GM18867 (cell line): ENCODE results near the gene ECM2.

Experiments
- ATAC-seq: cut with Tn5 transposase; IDR thresholded peaks from one replicate; pipeline ENCODE4 v1.9.1; 2021; ENCODE audit warnings: mild to moderate bottlenecking, moderate library complexity; ENCODE audit not compliant: unreplicated experiment

ECM2 gene

DNA sequence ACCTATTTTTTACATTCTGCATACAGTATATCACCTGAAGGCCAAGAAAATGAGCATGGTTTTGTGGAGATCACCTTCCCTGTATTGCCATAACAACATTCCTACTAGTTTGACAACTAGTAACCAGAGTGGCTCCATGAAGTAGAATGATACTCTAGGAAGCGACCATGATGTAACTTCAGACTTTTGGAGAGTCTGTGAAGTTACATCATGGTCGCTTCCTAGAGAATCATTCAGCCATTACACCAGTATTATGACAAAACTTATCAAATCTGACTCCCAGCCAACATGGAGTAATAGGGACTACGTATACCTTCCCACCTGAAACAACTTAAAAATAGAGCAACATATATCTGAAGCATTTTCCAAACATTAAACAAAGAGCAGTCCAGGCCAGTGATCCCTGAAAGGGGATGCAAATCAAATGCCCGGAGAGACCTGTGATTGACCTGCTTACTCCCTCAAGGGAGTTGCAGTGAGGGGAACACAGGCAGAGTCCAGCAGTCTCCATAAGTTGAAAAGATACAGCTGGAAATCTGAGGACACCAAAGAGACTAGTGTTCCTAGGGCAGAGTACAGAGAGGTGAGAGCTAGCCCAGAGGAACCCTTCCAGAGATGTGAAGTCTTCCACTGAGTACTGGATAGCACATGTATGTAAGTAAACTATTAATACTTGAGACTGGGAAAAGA lies 7.8 kb downstream of the ECM2 start:
- ATAC-seq: no peak

DNA sequence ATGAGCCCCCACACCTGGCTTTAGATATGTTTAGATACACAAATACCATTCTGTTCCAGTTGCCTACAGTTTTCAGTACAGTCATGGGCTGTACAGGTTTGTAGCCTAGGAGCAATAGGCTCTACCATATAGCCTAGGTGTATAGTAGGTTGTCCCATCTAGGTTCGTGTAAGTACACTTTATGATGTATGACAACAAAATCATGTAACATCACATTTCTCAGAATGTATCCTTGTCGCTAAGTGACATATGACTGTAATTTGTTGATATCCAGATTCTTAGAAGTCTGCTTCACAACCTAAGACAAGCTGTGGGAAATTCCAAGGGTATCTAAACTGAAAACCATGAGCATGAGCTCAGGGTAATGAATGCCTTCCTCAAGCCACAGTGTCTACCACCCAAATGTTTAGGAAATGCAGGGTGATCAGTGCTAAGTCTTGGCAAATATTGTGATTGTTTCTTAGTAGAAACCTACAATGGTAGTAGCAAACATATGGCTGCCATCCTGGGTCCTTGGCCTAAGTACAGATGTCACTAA lies 8.4 kb downstream of the ECM2 start:
- no peak for ATAC-seq

DNA sequence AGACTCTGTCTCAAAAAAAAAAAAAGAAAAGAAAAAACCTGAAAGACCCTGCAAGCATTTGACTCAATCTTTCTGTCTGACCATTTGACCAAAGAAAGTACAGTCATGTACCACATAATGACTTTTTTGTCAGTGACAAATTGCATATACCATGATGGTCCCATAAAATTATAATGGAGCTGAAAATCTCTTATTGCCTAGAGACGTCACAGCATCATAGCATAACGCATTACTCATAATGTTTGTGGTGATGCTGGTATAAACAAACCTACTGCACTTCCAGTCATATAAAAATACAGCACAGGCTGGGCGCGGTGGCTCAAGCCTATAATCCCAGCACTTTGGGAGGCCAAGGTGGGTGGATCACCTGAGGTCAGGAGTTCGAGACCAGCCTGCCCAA lies 10.5 kb downstream of the ECM2 start:
- ATAC-seq: no peak

DNA sequence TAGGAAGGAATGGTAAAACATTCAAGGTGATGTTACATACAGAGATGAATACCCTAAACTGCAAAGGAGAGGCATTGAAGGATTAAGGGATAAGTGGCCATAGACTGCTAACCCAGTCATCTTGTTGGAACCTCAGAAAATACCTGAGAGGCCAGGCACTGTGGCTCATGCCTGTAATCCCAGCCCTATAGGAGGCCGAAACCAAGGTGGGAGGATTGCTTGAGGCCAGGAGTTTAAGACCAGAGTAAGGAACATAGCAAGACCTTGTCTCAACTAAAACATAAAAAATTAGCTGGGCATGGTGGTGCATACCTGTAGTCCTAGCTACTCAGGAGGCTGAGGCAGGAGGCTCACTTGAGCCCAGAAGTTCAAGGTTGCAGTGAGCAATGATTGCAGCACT lies 10.9 kb downstream of the ECM2 start:
- ATAC-seq: no peak

DNA sequence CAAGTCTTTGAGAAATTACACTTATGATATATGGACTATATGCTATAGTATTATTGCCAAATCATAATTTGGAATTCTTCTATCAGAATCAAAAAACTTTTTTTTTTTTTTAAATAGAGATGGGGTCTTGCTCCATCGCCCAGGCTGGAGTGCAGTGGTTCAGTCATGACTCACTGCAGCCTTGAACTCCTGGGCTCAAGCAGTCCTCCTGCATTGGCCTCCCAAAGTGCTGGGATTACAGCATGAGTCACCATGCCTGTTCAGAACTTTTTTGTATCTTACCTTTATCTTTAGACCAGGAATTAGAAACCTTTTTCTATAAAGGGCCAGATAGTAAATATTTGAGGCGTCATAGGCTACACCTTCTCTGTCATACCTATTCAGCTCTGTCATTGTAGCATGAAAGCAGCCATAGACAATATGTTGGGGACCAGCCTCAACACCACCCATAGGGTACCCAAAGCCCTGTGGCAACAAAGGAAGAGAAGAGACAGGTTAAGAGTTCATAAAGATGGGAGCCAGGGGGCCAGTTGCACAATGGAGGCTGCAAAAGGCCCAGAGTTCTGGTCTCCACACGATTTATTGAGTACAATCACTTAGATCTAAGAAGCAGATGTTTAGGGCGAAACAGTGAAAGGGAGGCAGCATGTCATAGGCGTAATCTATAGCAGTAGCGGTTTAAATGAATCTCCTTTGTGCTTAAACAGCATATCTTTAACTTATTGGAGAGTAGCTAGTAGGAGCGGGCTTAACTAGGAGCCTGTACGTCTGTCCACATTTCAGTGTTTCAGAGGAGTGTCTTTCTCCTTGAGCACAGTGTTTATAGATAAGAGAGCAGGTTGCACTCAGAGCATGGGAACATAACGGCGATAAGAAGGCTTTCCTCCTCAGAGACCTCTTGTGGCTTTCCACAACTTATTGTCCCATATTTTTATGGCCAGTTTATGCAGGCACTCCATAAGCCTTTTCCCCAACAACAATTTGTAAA lies 12.5 kb downstream of the ECM2 start:
- ATAC-seq: no peak

DNA sequence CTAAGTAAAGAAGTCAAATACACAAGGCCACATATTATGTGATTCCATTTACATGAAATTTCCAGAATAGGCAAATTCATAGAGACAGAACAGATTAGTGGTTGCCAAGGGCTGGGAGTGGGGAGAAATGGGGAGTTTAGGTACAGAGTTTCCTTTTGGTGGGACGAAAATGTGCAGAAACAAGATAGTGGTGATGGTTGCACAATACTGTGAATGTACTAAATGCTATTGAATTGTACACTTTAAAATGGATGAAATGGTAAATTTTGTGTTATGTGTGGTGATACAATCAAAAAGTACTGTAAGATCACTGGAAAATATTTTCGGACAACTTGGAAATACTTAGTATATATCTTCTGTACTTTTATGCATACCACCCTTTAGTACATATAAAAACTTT lies 15.0 kb downstream of the ECM2 start:
- ATAC-seq: no peak

DNA sequence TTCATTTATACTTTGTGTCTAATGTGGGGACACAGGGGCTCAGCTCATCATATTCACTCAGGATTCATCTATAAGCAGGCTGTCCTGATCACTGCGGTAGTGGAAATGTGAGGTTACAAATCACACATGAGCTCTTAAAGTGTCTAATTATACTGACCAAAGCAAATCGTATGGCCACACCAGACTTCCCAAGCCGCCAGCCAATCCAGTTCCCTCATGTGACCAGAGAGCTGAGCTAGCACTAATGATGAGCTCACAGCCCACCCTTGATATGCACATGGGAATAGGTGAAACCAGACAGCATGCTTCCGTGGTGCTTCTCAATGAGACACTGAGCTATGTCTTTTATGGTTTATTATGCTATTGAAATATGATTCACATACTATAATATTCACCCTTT lies 17.6 kb downstream of the ECM2 start:
- ATAC-seq: no peak

DNA sequence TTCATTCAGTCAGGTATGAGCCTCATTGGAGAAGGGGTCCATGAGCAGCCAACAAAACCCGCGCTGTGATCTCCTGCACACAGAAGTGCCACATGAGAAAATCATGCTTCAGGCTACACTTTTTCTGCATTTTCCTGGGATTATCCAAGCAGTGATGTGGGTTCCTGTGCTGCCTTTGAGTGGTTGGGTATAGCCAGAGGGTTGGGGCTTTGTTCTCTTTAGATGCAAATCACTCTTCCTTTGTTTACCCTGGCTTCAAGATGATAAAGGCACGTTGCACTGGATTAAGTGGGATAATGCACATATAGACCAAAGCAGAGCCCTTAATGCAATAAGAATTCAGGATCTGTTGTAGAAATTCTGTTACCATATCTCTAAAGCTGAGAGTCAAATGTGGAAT lies 18.7 kb downstream of the ECM2 start:
- ATAC-seq: no peak

DNA sequence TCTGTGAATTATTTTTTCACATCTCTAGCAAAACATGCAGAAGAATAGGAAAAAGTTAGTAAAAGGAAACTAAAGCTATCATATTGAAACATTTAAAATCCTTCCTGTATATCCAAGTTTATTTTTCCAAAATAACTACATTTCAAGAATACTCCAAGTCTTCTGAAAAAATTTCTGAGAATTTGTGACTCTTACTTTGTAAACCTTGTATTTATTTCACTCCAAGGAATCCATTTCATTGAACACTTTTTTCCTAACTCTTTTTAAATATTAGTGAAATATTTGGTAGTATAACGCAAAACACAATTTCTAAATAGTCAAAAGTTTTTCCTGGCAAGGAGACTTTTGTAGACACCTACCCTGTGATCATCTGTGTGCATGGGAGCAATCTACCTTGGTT lies 19.3 kb downstream of the ECM2 start:
- no peak for ATAC-seq

DNA sequence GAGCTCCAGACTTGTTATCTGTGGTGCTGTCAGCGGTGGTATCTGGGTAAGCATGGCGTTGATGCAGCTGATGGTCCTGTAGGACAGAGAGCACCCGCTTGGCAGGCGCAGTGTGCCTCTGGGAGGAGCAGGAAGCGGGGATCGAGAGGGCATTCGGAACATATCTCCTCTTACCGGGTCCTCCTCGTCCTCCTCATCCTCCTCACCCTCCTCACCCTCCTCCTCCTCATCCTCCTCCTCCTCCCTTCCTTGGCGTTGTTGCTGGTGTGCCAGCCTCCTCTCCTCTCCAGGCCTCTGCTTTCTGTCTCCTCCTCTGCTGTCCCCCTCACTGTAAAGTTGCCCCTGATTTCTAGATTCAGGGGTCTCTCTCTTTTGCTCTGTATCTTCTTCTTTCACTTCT lies 21.2 kb downstream of the ECM2 start:
- ATAC-seq: no peak

DNA sequence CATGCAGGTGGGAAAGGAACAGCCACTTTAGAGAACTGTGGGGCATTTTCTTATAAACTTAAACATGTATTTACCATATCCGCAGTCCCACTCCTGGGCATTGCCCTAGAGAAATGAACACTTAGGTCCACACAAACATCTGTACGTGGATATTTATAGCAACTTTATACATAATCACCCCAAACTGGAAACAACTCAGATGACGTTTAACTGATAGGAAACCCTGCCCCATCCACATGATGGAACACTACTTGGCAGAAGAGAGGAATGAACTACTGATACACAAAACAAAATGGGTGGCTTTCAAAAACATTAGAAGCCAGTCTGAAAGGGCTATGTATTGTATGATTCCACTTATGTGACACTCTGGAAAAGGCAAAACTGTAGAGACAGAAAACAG lies 22.4 kb downstream of the ECM2 start:
- no peak for ATAC-seq

DNA sequence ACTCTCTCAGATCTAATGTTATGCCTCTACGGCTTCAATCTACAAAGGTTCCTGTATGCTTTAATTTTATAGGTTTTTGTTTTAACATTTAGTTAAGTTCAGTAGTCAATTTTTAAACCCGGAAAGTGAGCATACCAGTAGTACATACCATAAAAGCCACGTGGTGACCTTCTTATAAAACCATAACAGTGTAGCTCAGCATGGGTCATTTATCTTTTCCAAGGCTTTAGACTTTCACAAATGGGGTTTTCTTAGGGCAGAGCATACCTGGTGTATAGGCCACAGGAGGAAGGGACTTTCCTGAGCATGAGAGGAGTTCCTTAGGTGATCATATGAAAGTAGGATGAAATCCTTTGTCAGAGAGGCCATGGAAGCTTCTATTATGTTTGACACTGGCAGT lies 23.2 kb downstream of the ECM2 start:
- no peak for ATAC-seq

DNA sequence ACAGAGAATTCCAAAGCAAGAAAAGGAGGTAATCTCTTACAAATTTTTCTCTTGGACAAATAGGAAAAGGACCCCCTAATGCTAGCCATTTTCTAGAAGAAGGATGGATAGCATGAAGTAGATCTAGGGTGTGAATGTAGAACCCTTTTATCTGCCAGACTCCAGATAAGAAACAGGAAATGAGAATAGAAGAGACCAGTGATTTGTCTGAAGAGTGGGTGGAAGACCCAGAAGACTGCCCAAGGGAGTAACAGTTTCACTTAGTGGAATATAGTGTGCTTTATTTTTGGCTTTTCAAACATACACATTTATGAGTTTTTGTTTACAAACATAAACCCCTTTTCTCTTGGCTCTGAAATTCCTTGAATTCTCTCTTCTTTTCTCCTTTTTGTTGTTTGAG lies 25.0 kb downstream of the ECM2 start:
- no peak for ATAC-seq

DNA sequence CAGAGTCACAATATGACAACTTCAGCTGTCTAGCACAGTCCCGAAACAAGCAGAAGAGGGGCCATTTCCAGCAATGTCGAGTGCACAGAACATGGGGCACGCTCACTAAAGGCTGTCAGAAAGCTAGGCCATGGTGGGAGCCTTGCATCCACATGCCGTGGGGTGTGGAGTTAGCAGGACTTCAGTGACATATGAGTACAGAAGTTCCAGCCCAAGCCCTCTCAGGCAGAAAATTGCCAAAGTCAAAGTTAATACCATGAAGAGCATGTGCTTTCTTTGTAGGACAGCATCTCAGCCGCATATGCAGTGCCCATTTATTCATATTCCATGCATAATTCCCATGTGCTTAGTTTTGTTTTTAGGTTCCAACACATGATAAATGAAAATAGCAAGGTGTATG lies 26.7 kb downstream of the ECM2 start:
- ATAC-seq: no peak

DNA sequence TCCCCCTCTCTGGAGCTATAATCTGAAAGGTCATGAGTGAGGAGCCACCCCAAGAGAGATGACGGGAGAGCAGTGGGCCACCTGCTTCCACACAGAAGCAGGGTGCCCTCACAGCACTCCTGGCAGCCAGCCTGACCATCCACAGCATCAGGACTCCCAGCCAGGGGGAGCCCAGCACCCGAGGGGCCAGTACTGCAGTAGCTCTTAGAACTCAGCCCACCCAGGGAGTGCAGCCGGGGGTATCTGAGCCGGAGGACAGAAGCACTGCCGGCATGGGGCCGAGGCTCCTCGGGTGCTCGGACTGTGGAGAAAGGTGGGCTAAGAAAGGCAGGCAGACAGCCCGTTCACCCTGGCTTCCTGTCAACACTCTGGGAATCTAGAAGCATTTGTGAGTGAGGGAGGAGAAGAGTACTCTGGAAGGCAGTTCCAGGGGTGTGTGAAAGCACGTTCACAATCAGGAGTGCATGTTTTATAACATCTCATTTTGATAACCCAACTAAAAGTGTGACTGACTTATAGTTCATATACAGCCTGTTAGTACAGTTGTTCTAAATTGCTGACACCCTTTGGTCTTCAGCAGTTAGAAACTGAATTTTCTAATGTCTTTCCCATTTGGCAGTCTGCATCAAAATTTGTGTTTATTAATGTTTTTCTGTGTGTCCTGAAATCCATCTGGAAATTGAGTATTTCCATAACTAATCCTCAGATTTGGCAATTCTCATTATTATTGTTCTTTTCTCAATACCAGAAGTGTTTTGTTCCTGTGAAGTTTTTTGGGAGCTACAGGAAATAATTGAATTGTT lies 27.6 kb downstream of the ECM2 start:
- ATAC-seq: no peak

DNA sequence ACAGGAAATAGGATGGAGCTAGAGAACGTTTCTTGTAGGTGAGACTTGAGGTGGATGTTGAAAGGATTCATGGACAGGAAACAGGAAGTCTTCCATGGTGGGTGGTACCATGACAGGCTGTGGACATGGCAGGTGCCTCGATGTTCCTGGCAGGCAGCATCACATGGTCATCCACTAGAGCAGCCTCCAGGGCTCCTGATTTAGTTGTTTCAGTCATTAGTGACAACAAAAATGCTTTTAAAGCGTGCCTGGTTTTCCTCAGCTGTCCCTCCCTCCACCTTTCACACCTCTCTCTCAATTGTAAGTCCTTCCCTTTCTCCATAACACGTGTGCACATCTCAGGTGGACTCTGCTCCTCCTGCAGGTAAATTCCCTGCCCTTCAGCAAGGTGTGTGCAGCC lies 28.3 kb downstream of the ECM2 start:
- ATAC-seq: no peak

DNA sequence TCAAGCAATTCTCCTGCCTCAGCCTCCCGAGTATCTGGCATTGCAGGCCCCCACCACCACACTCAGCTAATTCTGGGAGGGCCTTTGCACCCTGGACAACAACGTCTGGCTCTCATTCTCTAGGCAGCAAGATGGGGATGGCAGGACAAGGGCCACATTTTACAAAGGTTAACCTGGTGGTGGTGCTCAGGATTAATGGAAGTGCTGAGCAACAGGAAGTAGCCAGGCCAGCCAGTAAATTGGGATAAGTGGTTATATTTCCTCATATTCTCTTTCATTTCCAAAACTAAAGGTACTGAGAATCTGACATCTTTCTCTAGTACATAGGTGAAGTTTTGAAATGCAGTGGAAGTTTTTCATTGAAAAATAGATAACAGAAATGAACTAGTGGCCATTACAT lies 28.8 kb downstream of the ECM2 start:
- ATAC-seq: no peak

DNA sequence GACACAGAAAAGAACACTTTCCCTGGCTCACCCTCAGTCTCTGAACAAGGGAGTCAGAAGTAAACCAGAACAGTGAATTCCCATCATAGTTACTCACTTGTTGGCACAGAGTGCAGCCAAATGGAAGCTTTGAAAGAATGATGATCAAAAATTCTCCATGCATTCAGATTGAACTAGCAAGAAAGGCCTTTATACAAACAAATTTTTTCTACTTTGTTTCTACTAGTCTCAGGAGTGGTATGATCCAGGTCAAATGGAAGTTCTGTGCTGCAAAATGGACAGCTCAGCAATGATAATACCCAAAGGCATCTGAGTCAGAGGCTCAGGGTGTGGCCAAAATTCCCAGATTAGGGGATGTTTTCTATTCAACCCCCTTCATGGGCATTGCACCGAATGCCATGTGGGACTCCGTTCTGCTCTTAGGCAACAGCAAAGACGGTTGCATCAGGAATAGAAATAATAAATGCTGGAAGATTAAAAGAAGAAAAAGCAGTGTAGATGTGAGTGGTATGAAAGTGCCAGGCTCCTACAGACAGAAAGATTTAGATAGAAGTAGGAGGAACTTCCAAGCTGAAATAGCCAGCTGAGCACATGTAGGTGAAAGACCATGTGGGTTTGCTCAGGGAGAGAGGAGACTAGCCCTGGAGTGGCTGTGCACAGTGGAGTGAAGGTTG lies 29.5 kb downstream of the ECM2 start:
- no peak for ATAC-seq

DNA sequence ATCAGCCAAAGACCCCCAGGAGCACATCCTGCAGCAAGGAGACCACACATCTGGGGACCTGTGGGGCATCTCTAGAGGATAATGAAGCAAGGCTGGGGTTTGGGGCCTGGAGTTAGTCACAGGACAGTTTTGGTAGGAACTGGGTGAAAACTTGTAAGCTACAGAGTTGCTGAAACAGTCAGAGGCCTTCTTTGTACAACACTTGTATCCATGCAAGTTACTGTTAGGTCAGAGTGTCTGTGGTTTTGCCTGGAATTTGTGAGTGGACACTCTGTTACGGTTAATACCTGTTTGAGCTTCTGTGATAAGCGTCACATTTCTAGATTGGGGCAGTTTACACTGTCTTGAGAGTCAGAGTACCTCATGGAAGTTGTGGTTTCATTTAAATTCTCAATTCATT lies 30.9 kb downstream of the ECM2 start:
- ATAC-seq: no peak

DNA sequence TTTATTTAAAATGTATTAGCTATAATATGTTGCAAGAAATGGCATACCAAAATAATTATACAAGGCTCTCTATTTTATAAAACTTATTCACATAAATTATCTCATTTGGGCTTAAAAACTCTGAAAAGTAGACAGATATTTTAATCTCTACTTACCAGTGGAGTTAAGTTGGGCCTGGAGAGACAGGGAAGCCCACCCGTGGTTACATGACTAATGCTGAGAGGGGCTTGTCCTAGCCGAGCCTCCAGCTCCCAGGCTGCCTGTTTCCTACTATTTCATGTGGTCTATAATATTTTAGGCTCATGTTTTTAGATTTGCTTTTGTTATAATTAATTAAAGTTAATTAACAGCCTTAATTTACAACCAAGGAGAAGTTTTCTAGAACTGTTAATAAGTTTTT lies 32.6 kb downstream of the ECM2 start:
- no peak for ATAC-seq
